Measurements from ENCODE around the gene CCNYL1. TPM values are rescaled to one million over a fixed set of nuclear protein-coding genes. Genes with fewer than 3 reads are reported as not detected.

The CCNYL1 gene
- total RNA-seq, 4 donors from 2014 or later, result 14.8 to 22.2 (median 17.9) TPM

DNA sequence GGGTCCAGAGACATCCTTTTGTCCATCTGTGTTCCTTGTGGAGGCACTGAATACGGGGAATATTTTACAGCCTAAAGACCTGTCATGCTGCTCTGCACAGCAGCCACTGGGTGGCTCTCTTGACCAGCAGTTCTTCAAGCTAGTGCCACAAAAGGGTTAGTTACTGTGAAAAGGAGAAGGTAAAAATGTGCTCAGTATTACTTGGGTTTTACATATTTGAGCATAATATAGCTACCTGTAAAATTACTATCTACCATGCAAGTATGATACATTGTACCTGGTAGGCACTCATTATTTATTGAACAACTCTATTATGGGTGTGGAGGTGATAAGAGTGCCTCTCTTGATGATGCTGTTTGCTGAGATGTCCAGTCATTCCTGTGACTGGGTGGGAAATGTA is 34.7 kb downstream of the CCNYL1 start:
- peaks cover 0 to 2% of the 10 kb centered on the region in 2 donors for H3K36me3 ChIP-seq
- 7 to 25% methylated on average over 1 of the region's 1 CpG for WGBS, 2 donors
- TF ChIP-seq, protein P1, sequence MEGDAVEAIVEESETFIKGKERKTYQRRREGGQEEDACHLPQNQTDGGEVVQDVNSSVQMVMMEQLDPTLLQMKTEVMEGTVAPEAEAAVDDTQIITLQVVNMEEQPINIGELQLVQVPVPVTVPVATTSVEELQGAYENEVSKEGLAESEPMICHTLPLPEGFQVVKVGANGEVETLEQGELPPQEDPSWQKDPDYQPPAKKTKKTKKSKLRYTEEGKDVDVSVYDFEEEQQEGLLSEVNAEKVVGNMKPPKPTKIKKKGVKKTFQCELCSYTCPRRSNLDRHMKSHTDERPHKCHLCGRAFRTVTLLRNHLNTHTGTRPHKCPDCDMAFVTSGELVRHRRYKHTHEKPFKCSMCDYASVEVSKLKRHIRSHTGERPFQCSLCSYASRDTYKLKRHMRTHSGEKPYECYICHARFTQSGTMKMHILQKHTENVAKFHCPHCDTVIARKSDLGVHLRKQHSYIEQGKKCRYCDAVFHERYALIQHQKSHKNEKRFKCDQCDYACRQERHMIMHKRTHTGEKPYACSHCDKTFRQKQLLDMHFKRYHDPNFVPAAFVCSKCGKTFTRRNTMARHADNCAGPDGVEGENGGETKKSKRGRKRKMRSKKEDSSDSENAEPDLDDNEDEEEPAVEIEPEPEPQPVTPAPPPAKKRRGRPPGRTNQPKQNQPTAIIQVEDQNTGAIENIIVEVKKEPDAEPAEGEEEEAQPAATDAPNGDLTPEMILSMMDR (IDR thresholded peaks at IDR 0.05), result peak; percentile 73 to 96 (median 87)
- TF ChIP-seq POLR2A (IDR thresholded peaks at IDR 0.05), result no peak
- no peak overlapping the region for H3K4me3 ChIP-seq (replicated peaks in 1 of 3)
- peak overlapping the region in 1 of 3 donors; percentile 33 for H3K27ac ChIP-seq
- H3K9me3 ChIP-seq, result no peaks in the 10 kb centered on the region
- H3K4me1 ChIP-seq, result peaks cover 6 to 34% of the 10 kb centered on the region in 2 donors
- peak; percentile 57 to 73 for DNase-seq
- intact Hi-C loops (cut with DNase I), result loop anchor here (5.0 to 10.0 kb wide), 2 partner anchors 291 to 329 kb away; no protein-coding TSS in a partner anchor
- no peaks in the 10 kb centered on the region for H3K27me3 ChIP-seq

DNA sequence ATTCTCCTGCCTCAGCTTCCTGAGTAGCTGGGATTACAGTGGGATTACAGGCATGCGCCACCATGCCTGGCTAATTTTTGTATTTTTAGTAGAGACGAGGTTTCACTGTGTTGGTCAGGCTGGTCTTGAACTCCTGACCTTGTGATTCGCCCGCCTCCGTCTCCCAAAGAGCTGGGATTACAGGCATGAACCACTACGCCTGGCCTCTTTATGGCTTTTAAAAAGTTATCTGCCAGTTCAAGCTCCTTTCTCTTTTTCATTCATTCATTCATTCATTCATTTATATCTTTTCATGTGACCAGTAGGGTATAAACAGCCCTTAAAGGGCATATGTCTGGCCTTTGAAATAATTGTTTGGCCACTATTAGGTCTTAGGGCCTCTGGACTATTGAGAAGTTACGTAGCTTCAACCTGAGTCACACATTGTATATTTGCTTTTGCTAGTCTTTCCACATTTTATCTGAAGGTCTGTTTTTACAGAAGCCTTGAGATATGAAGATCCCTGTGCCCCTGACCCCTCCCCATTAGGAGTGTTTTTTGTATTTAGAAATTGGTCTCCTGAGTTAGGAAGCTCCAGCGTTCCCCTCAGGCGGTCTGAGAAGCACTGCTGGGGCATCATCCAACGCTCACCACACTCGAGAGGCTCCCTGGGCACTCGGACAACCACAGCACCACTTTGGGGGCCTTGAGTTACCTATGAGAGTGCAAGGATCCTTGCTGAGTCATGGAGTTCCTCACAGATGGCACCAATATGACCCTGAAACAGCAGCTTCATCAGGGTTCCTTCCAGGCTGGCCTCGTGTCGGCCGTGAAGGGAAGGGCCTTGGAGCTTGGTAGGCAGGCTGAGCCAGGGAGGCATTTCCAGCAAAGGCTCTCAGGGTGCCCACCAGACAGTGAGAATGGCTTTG is 36.5 kb downstream of the CCNYL1 start:
- no peaks in the 10 kb centered on the region for H3K36me3 ChIP-seq
- peak in 1 of 2 donors; percentile 42 for TF ChIP-seq POLR2A (IDR thresholded peaks at IDR 0.05)
- TF ChIP-seq, protein P1 (IDR thresholded peaks at IDR 0.05), result no peak
- no peak overlapping the region for H3K4me3 ChIP-seq (replicated peaks in 1 of 3)
- 69 to 76% methylated on average over 12 to 15 of the region's 15 CpGs for WGBS, 2 donors
- H3K27ac ChIP-seq, result peak overlapping the region; percentile 29 to 70 (median 61)
- DNase-seq, result peak; percentile 85 to 86
- no peaks in the 10 kb centered on the region for H3K27me3 ChIP-seq
- peaks cover 6 to 34% of the 10 kb centered on the region in 2 donors for H3K4me1 ChIP-seq
- no peaks in the 10 kb centered on the region for H3K9me3 ChIP-seq
- intact Hi-C loops (cut with DNase I), result loop anchor here (5.0 to 10.0 kb wide), 2 partner anchors 289 to 327 kb away; no protein-coding TSS in a partner anchor

DNA sequence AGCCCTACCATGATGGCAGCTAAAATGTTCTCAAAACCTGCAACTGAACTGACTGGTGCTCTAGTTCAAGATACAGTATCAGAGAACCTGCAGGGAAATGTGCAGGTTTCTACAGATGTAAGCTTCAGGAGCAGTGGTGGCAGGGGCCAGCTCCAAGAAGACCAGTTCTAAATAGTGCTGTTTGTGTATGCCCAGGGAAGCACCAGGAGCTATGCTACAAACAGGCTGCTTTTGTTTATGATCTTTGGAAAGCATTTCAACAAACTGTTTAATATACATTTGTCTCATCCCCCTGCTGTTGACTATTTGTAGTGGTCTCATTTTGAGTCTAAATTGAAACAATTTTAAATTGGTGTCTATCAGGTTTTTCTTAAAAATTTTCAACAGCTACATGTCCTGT is 37.6 kb downstream of the CCNYL1 start:
- H3K36me3 ChIP-seq, result no peaks in the 10 kb centered on the region
- TF ChIP-seq, protein P1 (IDR thresholded peaks at IDR 0.05), result no peak
- no peak for TF ChIP-seq POLR2A (IDR thresholded peaks at IDR 0.05)
- intact Hi-C loops (cut with DNase I), result loop anchor here (5.0 to 10.0 kb wide), 2 partner anchors 288 to 326 kb away; no protein-coding TSS in a partner anchor

DNA sequence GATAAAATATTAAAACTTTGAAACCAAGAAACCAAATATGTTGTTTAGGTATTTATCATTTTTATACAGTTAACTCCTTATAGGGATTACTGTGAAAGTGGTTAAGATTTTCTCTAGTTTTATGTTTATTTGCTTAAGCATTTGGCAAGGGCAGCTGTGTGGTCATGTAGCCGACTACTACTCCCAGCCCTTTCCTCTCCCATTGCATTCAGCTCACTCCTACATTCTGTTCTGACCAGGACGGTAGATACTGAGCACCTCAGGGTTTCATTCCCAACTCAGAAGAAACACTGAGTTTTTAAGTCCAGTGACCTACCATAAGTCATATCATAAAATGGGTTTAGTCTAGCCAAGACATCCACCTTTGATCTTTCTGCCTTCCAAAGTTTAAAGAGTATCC is 38.4 kb downstream of the CCNYL1 start:
- DNase-seq, result no peak
- H3K4me3 ChIP-seq (replicated peaks in 1 of 3), result no peak overlapping the region
- H3K4me1 ChIP-seq, result peaks cover 0 to 27% of the 10 kb centered on the region in 2 donors
- no peak for TF ChIP-seq POLR2A (IDR thresholded peaks at IDR 0.05)
- TF ChIP-seq, protein P1 (IDR thresholded peaks at IDR 0.05), result no peak
- intact Hi-C loops (cut with DNase I), result loop anchor here (5.0 to 10.0 kb wide), 2 partner anchors 287 to 325 kb away; no protein-coding TSS in a partner anchor
- H3K9me3 ChIP-seq, result no peaks in the 10 kb centered on the region
- no peaks in the 10 kb centered on the region for H3K27me3 ChIP-seq
- WGBS, 2 donors, result 62 to 71% methylated on average over 2 of the region's 2 CpGs
- H3K27ac ChIP-seq, result no peak overlapping the region
- H3K36me3 ChIP-seq, result peaks cover 0 to 1% of the 10 kb centered on the region in 2 donors

More for the DNA sequence above, 37.6 kb downstream of the CCNYL1 start:
- no peak overlapping the region for H3K4me3 ChIP-seq (replicated peaks in 1 of 3)
- no peaks in the 10 kb centered on the region for H3K9me3 ChIP-seq
- H3K4me1 ChIP-seq, result peaks cover 4 to 34% of the 10 kb centered on the region in 2 donors
- DNase-seq, result no peak
- H3K27me3 ChIP-seq, result no peaks in the 10 kb centered on the region
- H3K27ac ChIP-seq, result peak overlapping the region in 2 of 3 donors; percentile 61 to 70

DNA sequence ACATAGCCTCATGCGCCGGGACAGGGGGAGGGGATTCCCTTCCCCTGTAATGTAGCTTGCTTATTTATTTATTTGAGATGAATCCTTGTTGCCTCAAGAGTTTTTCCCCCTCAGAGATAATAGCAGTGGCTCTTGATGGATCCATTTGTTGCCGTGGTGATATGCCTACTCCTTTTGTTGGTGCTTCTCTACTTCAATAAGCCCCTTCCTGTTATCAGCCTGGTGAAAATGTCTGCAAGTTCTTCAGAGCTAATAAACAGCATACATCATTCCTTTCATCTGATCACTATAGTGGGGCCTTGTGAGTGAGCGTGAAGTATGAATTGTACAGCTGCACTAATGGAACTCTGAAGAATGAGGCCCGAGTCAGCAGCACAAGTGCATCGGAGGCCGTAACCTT is 38.9 kb downstream of the CCNYL1 start:
- peaks cover 0 to 4% of the 10 kb centered on the region in 2 donors for H3K36me3 ChIP-seq

More for the DNA sequence above, 38.9 kb downstream of the CCNYL1 start:
- TF ChIP-seq, protein P1 (IDR thresholded peaks at IDR 0.05), result no peak
- TF ChIP-seq POLR2A (IDR thresholded peaks at IDR 0.05), result no peak
- intact Hi-C loops (cut with DNase I), result no loop called here
- WGBS, 2 donors, result 86% methylated on average over 7 of the region's 7 CpGs
- Histone ChIP-seq H3K4me3 (replicated peaks in 1 of 3) (no peak overlapping the region), H3K27ac (no peak overlapping the region), H3K27me3 (no peaks in the 10 kb centered on the region), H3K9me3 (no peaks in the 10 kb centered on the region), H3K4me1 (peaks cover 0 to 22% of the 10 kb centered on the region in 2 donors)
- no peak for DNase-seq

Measured in thyroid gland (tissue), 4 donors.